ENCODE results near the gene OGFOD2.

Gene OGFOD2

GRCh38 chr12:122989874-122990419, 14.9 kb downstream of the OGFOD2 start:
- Histone ChIP-seq H4K20me1 (ENCODE audit: insufficient read depth, low read length) (no peaks in the 10 kb centered on the region), H3K27me3 (ENCODE audit: insufficient read depth, low read length) (no peaks in the 10 kb centered on the region), H3K27ac (ENCODE audit: low read depth, low read length, poor library complexity, severe bottlenecking) (no peak overlapping the region), H3K36me3 (ENCODE audit: insufficient read depth, low read length) (peaks cover 89% of the 10 kb centered on the region), H3K4me1 (ENCODE audit: insufficient read depth, low read length, severe bottlenecking) (peaks cover 6% of the 10 kb centered on the region), H3K9ac (ENCODE audit: low read length) (no peak overlapping the region), H3K79me2 (ENCODE audit: insufficient read depth, low read length) (no peaks in the 10 kb centered on the region), H3K9me3 (ENCODE audit: low read length) (no peaks in the 10 kb centered on the region), H3F3A (ENCODE audit: insufficient read depth, low read length) (0 out of 2 replicates have a peak, but pooled peaks cover 5% of the 10 kb centered on the region), H3K9me2 (ENCODE audit: low read depth, low read length) (no peaks in the 10 kb centered on the region), H3K4me3 (ENCODE audit: low read depth, low read length, poor library complexity, severe bottlenecking) (no peak overlapping the region), H3K4me2 (ENCODE audit: low read length) (no peak overlapping the region), H2AFZ (ENCODE audit: low read length) (no peak overlapping the region)
- no peak for TF ChIP-seq CTCF (IDR thresholded peaks at IDR 0.05; ENCODE audit: low read length)
- no peak for TF ChIP-seq EZH2 (IDR thresholded peaks at IDR 0.05; ENCODE audit: borderline replicate concordance, low read length)

GRCh38 chr12:122990561-122990960, 15.5 kb downstream of the OGFOD2 start:
- Histone ChIP-seq H3K4me3 (ENCODE audit: low read depth, low read length, poor library complexity, severe bottlenecking) (no peak overlapping the region), H3K4me1 (ENCODE audit: insufficient read depth, low read length, severe bottlenecking) (no peaks in the 10 kb centered on the region), H3K9me2 (ENCODE audit: low read depth, low read length) (no peaks in the 10 kb centered on the region), H3K27me3 (ENCODE audit: insufficient read depth, low read length) (no peaks in the 10 kb centered on the region), H3F3A (ENCODE audit: insufficient read depth, low read length) (no peaks in the 10 kb centered on the region), H3K9me3 (ENCODE audit: low read length) (no peaks in the 10 kb centered on the region), H2AFZ (ENCODE audit: low read length) (no peak overlapping the region), H4K20me1 (ENCODE audit: insufficient read depth, low read length) (no peaks in the 10 kb centered on the region), H3K36me3 (ENCODE audit: insufficient read depth, low read length) (peaks cover 89% of the 10 kb centered on the region), H3K79me2 (ENCODE audit: insufficient read depth, low read length) (no peaks in the 10 kb centered on the region), H3K9ac (ENCODE audit: low read length) (no peak overlapping the region), H3K4me2 (ENCODE audit: low read length) (no peak overlapping the region), H3K27ac (ENCODE audit: low read depth, low read length, poor library complexity, severe bottlenecking) (no peak overlapping the region)
- no peak for TF ChIP-seq CTCF (IDR thresholded peaks at IDR 0.05; ENCODE audit: low read length)
- no peak for TF ChIP-seq EZH2 (IDR thresholded peaks at IDR 0.05; ENCODE audit: borderline replicate concordance, low read length)

GRCh38 chr12:122990961-122991622, 16.0 kb downstream of the OGFOD2 start:
- Histone ChIP-seq H4K20me1 (ENCODE audit: insufficient read depth, low read length) (no peaks in the 10 kb centered on the region), H3K4me3 (ENCODE audit: low read depth, low read length, poor library complexity, severe bottlenecking) (no peak overlapping the region), H3K27me3 (ENCODE audit: insufficient read depth, low read length) (no peaks in the 10 kb centered on the region), H3K36me3 (ENCODE audit: insufficient read depth, low read length) (peaks cover 89% of the 10 kb centered on the region), H3K9me3 (ENCODE audit: low read length) (no peaks in the 10 kb centered on the region), H3K9ac (ENCODE audit: low read length) (no peak overlapping the region), H3F3A (ENCODE audit: insufficient read depth, low read length) (no peaks in the 10 kb centered on the region), H3K79me2 (ENCODE audit: insufficient read depth, low read length) (no peaks in the 10 kb centered on the region), H3K4me2 (ENCODE audit: low read length) (no peak overlapping the region), H3K9me2 (ENCODE audit: low read depth, low read length) (no peaks in the 10 kb centered on the region), H3K27ac (ENCODE audit: low read depth, low read length, poor library complexity, severe bottlenecking) (no peak overlapping the region), H3K4me1 (ENCODE audit: insufficient read depth, low read length, severe bottlenecking) (no peaks in the 10 kb centered on the region), H2AFZ (ENCODE audit: low read length) (no peak overlapping the region)
- no peak for TF ChIP-seq EZH2 (IDR thresholded peaks at IDR 0.05; ENCODE audit: borderline replicate concordance, low read length)
- no peak for TF ChIP-seq CTCF (IDR thresholded peaks at IDR 0.05; ENCODE audit: low read length)
